Measurements from ENCODE around the gene PCK1. TPM values are rescaled to one million over a fixed set of nuclear protein-coding genes. Genes with fewer than 3 reads are reported as not detected.

PCK1 gene
- total RNA-seq, 1 experiment from 2014 or later: not detected

DNA sequence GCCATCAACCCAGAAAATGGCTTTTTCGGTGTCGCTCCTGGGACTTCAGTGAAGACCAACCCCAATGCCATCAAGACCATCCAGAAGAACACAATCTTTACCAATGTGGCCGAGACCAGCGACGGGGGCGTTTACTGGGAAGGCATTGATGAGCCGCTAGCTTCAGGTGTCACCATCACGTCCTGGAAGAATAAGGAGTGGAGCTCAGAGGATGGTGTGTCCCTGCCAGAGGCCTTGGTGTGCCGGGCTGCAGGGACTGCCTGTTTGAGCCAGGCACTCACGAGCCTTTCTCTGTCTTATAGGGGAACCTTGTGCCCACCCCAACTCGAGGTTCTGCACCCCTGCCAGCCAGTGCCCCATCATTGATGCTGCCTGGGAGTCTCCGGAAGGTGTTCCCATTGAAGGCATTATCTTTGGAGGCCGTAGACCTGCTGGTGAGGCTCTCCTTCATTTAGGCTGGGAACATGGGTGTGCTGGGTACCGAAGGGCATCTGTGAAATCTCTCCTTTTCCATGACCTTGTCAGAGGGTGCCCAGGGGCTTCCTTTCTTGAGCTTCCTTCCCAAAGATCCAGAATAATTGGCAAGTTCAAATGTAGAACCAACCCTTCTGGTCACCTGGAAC lies 3.4 kb downstream of the PCK1 start:
- Histone ChIP-seq H3K4ac (ENCODE audit: low read depth, low read length) (no peak overlapping the region), H2AFZ (ENCODE audit: low read length) (no peak overlapping the region), H3K9ac (ENCODE audit: extremely low read depth, insufficient read length, low read length) (no peak overlapping the region), H3K23me2 (ENCODE audit: insufficient read length, low read depth, low read length, poor library complexity, severe bottlenecking) (no peaks in the 10 kb centered on the region), H3K27ac (ENCODE audit: insufficient read length, low read depth, low read length) (no peak overlapping the region), H3K27me3 (ENCODE audit: insufficient read depth, low read length) (no peaks in the 10 kb centered on the region), H2BK5ac (ENCODE audit: insufficient read length, low read length) (no peak overlapping the region), H3K79me1 (ENCODE audit: insufficient read depth, low read depth, low read length, poor library complexity, severe bottlenecking) (no peaks in the 10 kb centered on the region), H3K4me2 (ENCODE audit: insufficient read depth, insufficient read length, low read length) (no peak overlapping the region), H4K91ac (ENCODE audit: insufficient read length, low read depth, low read length) (no peak overlapping the region), H2AK5ac (ENCODE audit: insufficient read length, low read length) (no peak overlapping the region), H3K4me1 (ENCODE audit: insufficient read depth, low read length) (no peaks in the 10 kb centered on the region), H3T11ph (ENCODE audit: low read length) (no peak overlapping the region), H3K18ac (ENCODE audit: insufficient read length, low read depth, low read length) (no peak overlapping the region), H2BK20ac (ENCODE audit: low read depth, low read length, poor library complexity, severe bottlenecking) (no peak overlapping the region), H3K56ac (ENCODE audit: insufficient read length, low read depth, low read length) (no peak overlapping the region), H3K14ac (ENCODE audit: insufficient read depth, low read length) (no peak overlapping the region), H4K8ac (replicated peaks; ENCODE audit: insufficient read length, low read depth, low read length) (no peak overlapping the region), H2BK12ac (ENCODE audit: insufficient read length, low read depth, low read length) (no peak overlapping the region), H4K5ac (ENCODE audit: insufficient read length, low read depth, low read length) (no peak overlapping the region), H2BK120ac (ENCODE audit: low read depth, low read length, poor library complexity, severe bottlenecking) (no peak overlapping the region), H4K20me1 (ENCODE audit: control insufficient read depth, insufficient read depth, insufficient read length) (no peaks in the 10 kb centered on the region), H3K9me3 (ENCODE audit: control insufficient read depth, low read depth, low read length) (no peaks in the 10 kb centered on the region), H2BK15ac (ENCODE audit: low read depth, low read length) (no peak overlapping the region), H3K79me2 (ENCODE audit: insufficient read depth, low read length) (no peaks in the 10 kb centered on the region), H3K23ac (ENCODE audit: insufficient read length, low read depth, low read length) (no peak overlapping the region)
- H3K27me3 Mint-ChIP-seq (ENCODE audit: low read depth): peaks cover 13% of the 10 kb centered on the region
- no peak overlapping the region for H3K27ac Mint-ChIP-seq
- WGBS (ENCODE audit: extremely low coverage, insufficient read length, low lambda C conversion rate): no CpG with 5 or more reads among the region's 14 CpGs
- no peaks in the 10 kb centered on the region for H3K36me3 Mint-ChIP-seq (ENCODE audit: insufficient read depth in 1 of 3, low read depth in 3 of 3)
- no peaks in the 10 kb centered on the region for H3K4me1 Mint-ChIP-seq
- H3K9me3 Mint-ChIP-seq: no peaks in the 10 kb centered on the region
- TF ChIP-seq, protein P1, sequence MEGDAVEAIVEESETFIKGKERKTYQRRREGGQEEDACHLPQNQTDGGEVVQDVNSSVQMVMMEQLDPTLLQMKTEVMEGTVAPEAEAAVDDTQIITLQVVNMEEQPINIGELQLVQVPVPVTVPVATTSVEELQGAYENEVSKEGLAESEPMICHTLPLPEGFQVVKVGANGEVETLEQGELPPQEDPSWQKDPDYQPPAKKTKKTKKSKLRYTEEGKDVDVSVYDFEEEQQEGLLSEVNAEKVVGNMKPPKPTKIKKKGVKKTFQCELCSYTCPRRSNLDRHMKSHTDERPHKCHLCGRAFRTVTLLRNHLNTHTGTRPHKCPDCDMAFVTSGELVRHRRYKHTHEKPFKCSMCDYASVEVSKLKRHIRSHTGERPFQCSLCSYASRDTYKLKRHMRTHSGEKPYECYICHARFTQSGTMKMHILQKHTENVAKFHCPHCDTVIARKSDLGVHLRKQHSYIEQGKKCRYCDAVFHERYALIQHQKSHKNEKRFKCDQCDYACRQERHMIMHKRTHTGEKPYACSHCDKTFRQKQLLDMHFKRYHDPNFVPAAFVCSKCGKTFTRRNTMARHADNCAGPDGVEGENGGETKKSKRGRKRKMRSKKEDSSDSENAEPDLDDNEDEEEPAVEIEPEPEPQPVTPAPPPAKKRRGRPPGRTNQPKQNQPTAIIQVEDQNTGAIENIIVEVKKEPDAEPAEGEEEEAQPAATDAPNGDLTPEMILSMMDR (conservative IDR thresholded peaks at IDR 0.05): no peak
- DNase-seq: no peak
- no peak overlapping the region for H3K4me3 Mint-ChIP-seq

Measured in H9 (cell line).